Thyroid gland (tissue), 4 donors: ENCODE results near the gene LBX1.

Source experiments
- POLR2A ChIP-seq, 2 donors: fragments of 450-650 bp; IDR thresholded peaks; one replicate each; pipeline ENCODE4 v1.6.1; 2017; ENCODE audit warnings: antibody characterized with exemption in 2 of 2, mild to moderate bottlenecking in 2 of 2, moderate library complexity in 1 of 2
- TF ChIP-seq, protein P1 (sequence below), 6 experiments: fragments of 200-600 bp in 3 of 6; fragments of 450-650 bp in 3 of 6; sonication (generic) in 3 of 6; IDR thresholded peaks; one replicate each; pipeline ENCODE4 v1.5.1; 2016 to 2019; ENCODE audit warnings: antibody characterized with exemption in 6 of 6, mild to moderate bottlenecking in 2 of 6, inconsistent platforms in 1 of 6, moderate library complexity in 1 of 6

GRCh38 chr10:101214446-101215396 is 14.5 kb downstream of the LBX1 start:
- TF ChIP-seq, protein P1, sequence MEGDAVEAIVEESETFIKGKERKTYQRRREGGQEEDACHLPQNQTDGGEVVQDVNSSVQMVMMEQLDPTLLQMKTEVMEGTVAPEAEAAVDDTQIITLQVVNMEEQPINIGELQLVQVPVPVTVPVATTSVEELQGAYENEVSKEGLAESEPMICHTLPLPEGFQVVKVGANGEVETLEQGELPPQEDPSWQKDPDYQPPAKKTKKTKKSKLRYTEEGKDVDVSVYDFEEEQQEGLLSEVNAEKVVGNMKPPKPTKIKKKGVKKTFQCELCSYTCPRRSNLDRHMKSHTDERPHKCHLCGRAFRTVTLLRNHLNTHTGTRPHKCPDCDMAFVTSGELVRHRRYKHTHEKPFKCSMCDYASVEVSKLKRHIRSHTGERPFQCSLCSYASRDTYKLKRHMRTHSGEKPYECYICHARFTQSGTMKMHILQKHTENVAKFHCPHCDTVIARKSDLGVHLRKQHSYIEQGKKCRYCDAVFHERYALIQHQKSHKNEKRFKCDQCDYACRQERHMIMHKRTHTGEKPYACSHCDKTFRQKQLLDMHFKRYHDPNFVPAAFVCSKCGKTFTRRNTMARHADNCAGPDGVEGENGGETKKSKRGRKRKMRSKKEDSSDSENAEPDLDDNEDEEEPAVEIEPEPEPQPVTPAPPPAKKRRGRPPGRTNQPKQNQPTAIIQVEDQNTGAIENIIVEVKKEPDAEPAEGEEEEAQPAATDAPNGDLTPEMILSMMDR (IDR thresholded peaks at IDR 0.05), result peak in 5 of 6 experiments; percentile 56 to 80 (median 57)
- no peak for TF ChIP-seq POLR2A (IDR thresholded peaks at IDR 0.05)
